Trophoblast cell (in vitro differentiated cells and primary cell): ENCODE data around the gene EXOSC9.

ENCODE experiments used
- DNase-seq, 2 donors: peaks; one replicate each; pipeline ENCODE4 v3.0.0-alpha.2; 2016
- H2AFZ ChIP-seq: 2 replicates; pipeline ENCODE4 v1.6.1; 2013; ENCODE audit warnings: low read length, moderate library complexity, mild to moderate bottlenecking; ENCODE audit not compliant: insufficient read depth, poor library complexity
- H2AK5ac ChIP-seq: 2 replicates; pipeline ENCODE4 v1.6.1; 2013; ENCODE audit warnings: mild to moderate bottlenecking, low read length
- H2BK120ac ChIP-seq: 2 replicates; pipeline ENCODE4 v1.6.1; 2013; ENCODE audit warnings: low read length, mild to moderate bottlenecking, moderate library complexity; ENCODE audit not compliant: insufficient read depth, poor library complexity
- H2BK12ac ChIP-seq: 2 replicates; pipeline ENCODE4 v1.6.1; 2013; ENCODE audit warnings: mild to moderate bottlenecking, low read length, moderate library complexity
- H2BK5ac ChIP-seq: 2 replicates; pipeline ENCODE4 v1.6.1; 2013; ENCODE audit warnings: low read length, low read depth, moderate library complexity, mild to moderate bottlenecking; ENCODE audit not compliant: poor library complexity
- H3K14ac ChIP-seq: 2 replicates; pipeline ENCODE4 v1.6.1; 2013; ENCODE audit warnings: mild to moderate bottlenecking, low read length
- H3K18ac ChIP-seq: 2 replicates; pipeline ENCODE4 v1.6.1; 2013; ENCODE audit warnings: mild to moderate bottlenecking, low read length
- H3K23ac ChIP-seq: 2 replicates; pipeline ENCODE4 v1.6.1; 2013; ENCODE audit warnings: low read length
- H3K27ac ChIP-seq: 2 replicates; pipeline ENCODE4 v1.5.1; 2013; ENCODE audit warnings: low read depth, mild to moderate bottlenecking, inconsistent platforms, low read length, moderate library complexity
- H3K27me3 ChIP-seq: 2 replicates; pipeline ENCODE4 v1.6.1; 2013; ENCODE audit warnings: inconsistent platforms, mild to moderate bottlenecking, low read length, moderate library complexity; ENCODE audit not compliant: insufficient read depth
- H3K36me3 ChIP-seq, 2 experiments: 1 replicate in 1 of 2; 2 replicates in 1 of 2; pipeline ENCODE4 v1.6.1; 2013; ENCODE audit warnings: low read length in 2 of 2, mild to moderate bottlenecking in 2 of 2, moderate library complexity in 1 of 2; ENCODE audit not compliant: insufficient read depth in 2 of 2, control insufficient read depth in 1 of 2
- H3K4ac ChIP-seq: 2 replicates; pipeline ENCODE4 v1.6.1; 2013; ENCODE audit warnings: low read depth, mild to moderate bottlenecking, low read length, moderate library complexity
- H3K4me1 ChIP-seq, 2 experiments: 1 replicate in 1 of 2; 2 replicates in 1 of 2; pipeline ENCODE4 v1.6.1; 2013; ENCODE audit warnings: low read length in 2 of 2, mild to moderate bottlenecking in 2 of 2, moderate library complexity in 1 of 2; ENCODE audit not compliant: insufficient read depth in 2 of 2, control insufficient read depth in 1 of 2
- H3K4me2 ChIP-seq: 2 replicates; pipeline ENCODE4 v1.6.1; 2013; ENCODE audit warnings: inconsistent platforms, mild to moderate bottlenecking, low read length, moderate library complexity
- H3K4me3 ChIP-seq: 2 replicates; pipeline ENCODE4 v1.5.1; 2013; ENCODE audit warnings: mild to moderate bottlenecking, low read depth, low read length, inconsistent platforms
- H3K79me1 ChIP-seq: one replicate; pipeline ENCODE4 v1.6.1; 2013; ENCODE audit warnings: low read length
- H3K79me2 ChIP-seq: 2 replicates; pipeline ENCODE4 v1.6.1; 2013; ENCODE audit warnings: low read length, mild to moderate bottlenecking; ENCODE audit not compliant: control insufficient read depth, insufficient read depth, poor library complexity
- H3K9ac ChIP-seq: 2 replicates; pipeline ENCODE4 v1.6.1; 2013; ENCODE audit warnings: mild to moderate bottlenecking, low read length
- H3K9me3 ChIP-seq: 2 replicates; pipeline ENCODE4 v1.6.1; 2013; ENCODE audit warnings: low read depth, mild to moderate bottlenecking, control low read depth, inconsistent platforms, low read length; ENCODE audit not compliant: insufficient read depth
- H4K12ac ChIP-seq: 2 replicates; pipeline ENCODE4 v1.6.1; 2013; ENCODE audit warnings: low read depth, mild to moderate bottlenecking, low read length, moderate library complexity
- H4K8ac ChIP-seq: 2 replicates; pipeline ENCODE4 v1.6.1; 2013; ENCODE audit warnings: low read depth, mild to moderate bottlenecking, low read length, moderate library complexity
- H4K91ac ChIP-seq: one replicate; pipeline ENCODE4 v1.6.1; 2013; ENCODE audit warnings: low read depth, mild to moderate bottlenecking, low read length, moderate library complexity
- WGBS: extraction: QIAGEN DNeasy Blood & Tissue Kit; methylation state at CpG from one replicate; pipeline ENCODE4 v1.1.7; 2013; ENCODE audit warnings: missing lambda C conversion rate; ENCODE audit not compliant: insufficient read length, insufficient coverage; ENCODE audit errors: extremely low coverage; 5-methylcytosine and 5-hydroxymethylcytosine counted together

The EXOSC9 gene

DNA sequence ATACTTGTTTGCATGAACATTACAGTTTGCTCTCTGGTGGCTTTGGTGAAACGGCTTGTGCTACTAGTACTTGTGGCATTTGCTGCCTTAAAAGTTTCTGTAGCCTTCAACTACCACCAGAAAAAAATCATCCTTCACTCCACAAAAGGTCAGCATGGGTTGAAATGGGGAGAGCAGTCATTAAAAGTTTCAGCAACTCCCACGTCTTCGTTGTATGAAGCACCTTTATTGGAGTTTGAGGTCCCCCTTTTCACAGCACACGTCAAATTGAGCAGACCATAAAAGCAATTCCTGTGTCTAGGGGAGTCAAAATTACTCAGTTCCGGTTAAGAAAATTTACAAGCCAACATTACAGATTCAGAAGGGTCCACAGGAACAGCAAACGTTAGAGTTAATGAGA, 45.5 kb downstream of the EXOSC9 start:
- Histone ChIP-seq H3K4me2 (no peak overlapping the region), H3K14ac (no peak overlapping the region), H3K9me3 (no peaks in the 10 kb centered on the region), H4K8ac (no peak overlapping the region), H3K79me2 (no peaks in the 10 kb centered on the region), H2AFZ (no peak overlapping the region), H3K36me3 (peaks cover 2 to 5% of the 10 kb centered on the region in 2 experiments), H3K4me3 (no peak overlapping the region), H3K4ac (no peak overlapping the region), H3K4me1 (no peaks in the 10 kb centered on the region), H2AK5ac (no peak overlapping the region), H4K91ac (no peak overlapping the region), H4K12ac (no peak overlapping the region), H2BK12ac (no peak overlapping the region), H3K27me3 (no peaks in the 10 kb centered on the region), H3K79me1 (no peaks in the 10 kb centered on the region), H2BK5ac (no peak overlapping the region), H3K9ac (no peak overlapping the region), H3K18ac (no peak overlapping the region), H3K23ac (no peak overlapping the region), H3K27ac (no peak overlapping the region), H2BK120ac (no peak overlapping the region)
- DNase-seq: no peak
- WGBS: no CpG with 5 or more reads among the region's 6 CpGs

DNA sequence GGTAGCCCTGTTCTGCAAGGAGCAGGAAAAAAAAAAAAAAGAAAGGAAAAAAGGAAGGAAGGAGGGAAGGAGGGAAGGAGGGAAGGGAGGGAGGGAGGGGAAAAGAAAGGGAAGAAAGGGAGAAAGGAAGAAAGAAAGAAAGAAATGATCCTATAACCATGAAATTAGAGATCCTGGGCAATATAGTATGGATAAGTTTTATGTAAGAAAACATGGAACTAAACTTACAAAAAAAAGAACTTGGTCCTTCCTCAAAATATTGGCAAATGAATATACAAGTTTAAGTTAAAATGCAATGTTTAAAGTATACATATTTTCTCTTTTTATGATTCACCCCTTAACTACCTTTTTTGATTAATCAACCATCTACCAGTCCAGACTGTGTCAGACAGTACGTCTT, 50.2 kb downstream of the EXOSC9 start:
- H4K91ac ChIP-seq: no peak overlapping the region
- H2BK12ac ChIP-seq: no peak overlapping the region
- H3K4me1 ChIP-seq: no peaks in the 10 kb centered on the region
- H3K36me3 ChIP-seq: peaks cover 3 to 5% of the 10 kb centered on the region in 2 experiments
- no peak overlapping the region for H4K12ac ChIP-seq
- H3K14ac ChIP-seq: no peak overlapping the region
- no peak overlapping the region for H2AFZ ChIP-seq
- no peak for DNase-seq
- no peaks in the 10 kb centered on the region for H3K79me1 ChIP-seq
- H3K27me3 ChIP-seq: no peaks in the 10 kb centered on the region
- H2BK120ac ChIP-seq: no peak overlapping the region
- no peak overlapping the region for H3K4me3 ChIP-seq
- H2AK5ac ChIP-seq: no peak overlapping the region
- no peak overlapping the region for H3K18ac ChIP-seq
- no peak overlapping the region for H2BK5ac ChIP-seq
- no peak overlapping the region for H3K4ac ChIP-seq
- no peak overlapping the region for H3K9ac ChIP-seq
- no peak overlapping the region for H3K4me2 ChIP-seq
- no peak overlapping the region for H3K27ac ChIP-seq
- no peak overlapping the region for H3K23ac ChIP-seq
- no peak overlapping the region for H4K8ac ChIP-seq
- H3K9me3 ChIP-seq: no peaks in the 10 kb centered on the region
- H3K79me2 ChIP-seq: no peaks in the 10 kb centered on the region
- WGBS: no CpG with 5 or more reads among the region's 1 CpG

DNA sequence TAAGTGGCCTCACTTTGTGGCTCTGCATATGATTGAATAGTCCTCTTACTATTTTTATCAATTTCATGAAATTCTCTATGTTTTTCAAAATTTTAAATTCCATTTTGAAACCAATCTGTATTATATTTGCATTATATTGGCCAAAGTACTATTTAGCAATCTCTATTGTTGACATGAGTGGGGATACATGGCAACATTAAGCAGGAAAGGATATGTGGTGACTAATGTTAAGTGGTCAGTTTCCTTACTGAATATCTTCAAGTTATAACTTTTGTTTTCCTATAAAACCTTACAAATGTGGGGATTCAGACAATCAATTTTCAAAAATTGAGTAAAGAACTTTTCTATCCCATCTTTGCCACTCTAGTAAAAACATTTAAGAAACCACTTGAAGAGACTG, 59.0 kb downstream of the EXOSC9 start:
- Histone ChIP-seq H3K79me1 (no peaks in the 10 kb centered on the region), H3K27ac (no peak overlapping the region), H2BK12ac (no peak overlapping the region), H4K8ac (no peak overlapping the region), H3K9me3 (no peaks in the 10 kb centered on the region), H3K18ac (no peak overlapping the region), H2AK5ac (no peak overlapping the region), H3K4me2 (no peak overlapping the region), H3K79me2 (no peaks in the 10 kb centered on the region), H4K91ac (no peak overlapping the region), H4K12ac (no peak overlapping the region), H3K4me3 (no peak overlapping the region), H3K36me3 (peaks cover under 1 to 3% of the 10 kb centered on the region in 2 experiments), H3K4me1 (no peaks in the 10 kb centered on the region), H3K4ac (no peak overlapping the region), H2BK5ac (no peak overlapping the region), H3K9ac (no peak overlapping the region), H2BK120ac (no peak overlapping the region), H3K23ac (no peak overlapping the region), H3K27me3 (no peaks in the 10 kb centered on the region), H2AFZ (no peak overlapping the region), H3K14ac (no peak overlapping the region)
- no peak for DNase-seq

DNA sequence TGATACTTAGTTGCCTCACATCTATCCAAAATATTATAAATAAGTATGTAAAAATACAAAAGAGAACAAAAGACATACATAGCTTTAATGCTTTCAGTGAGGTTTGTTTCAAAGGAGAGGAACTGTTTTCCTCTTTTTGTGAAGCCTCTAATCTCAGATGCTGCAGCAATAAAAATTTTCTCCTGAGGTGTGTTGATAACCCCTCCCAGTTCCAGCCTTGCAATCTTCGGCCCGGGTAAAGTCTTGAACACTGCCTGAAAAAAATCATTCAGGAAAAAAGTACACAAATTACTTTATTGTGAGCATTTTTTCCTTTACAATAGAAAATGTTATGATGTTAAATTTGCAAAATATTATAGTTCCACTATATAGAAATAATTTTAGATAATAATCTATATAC, 60.3 kb downstream of the EXOSC9 start:
- Histone ChIP-seq H2AK5ac (no peak overlapping the region), H3K4me3 (no peak overlapping the region), H3K9ac (no peak overlapping the region), H2BK12ac (no peak overlapping the region), H3K4me1 (no peaks in the 10 kb centered on the region), H2BK5ac (no peak overlapping the region), H3K79me2 (no peaks in the 10 kb centered on the region), H3K79me1 (no peaks in the 10 kb centered on the region), H4K8ac (no peak overlapping the region), H3K4me2 (no peak overlapping the region), H2AFZ (no peak overlapping the region), H4K91ac (no peak overlapping the region), H3K4ac (no peak overlapping the region), H3K36me3 (peaks cover 0 to 5% of the 10 kb centered on the region in 2 experiments), H4K12ac (no peak overlapping the region), H3K18ac (no peak overlapping the region), H2BK120ac (no peak overlapping the region), H3K9me3 (no peaks in the 10 kb centered on the region), H3K23ac (no peak overlapping the region), H3K14ac (no peak overlapping the region), H3K27me3 (no peaks in the 10 kb centered on the region), H3K27ac (no peak overlapping the region)
- no peak for DNase-seq
- no CpG with 5 or more reads among the region's 2 CpGs for WGBS
